ENCODE measurements around the gene CLIC1. TPM values are rescaled to one million over a fixed set of nuclear protein-coding genes. Genes with fewer than 3 reads are reported as not detected.

Gene CLIC1
- total RNA-seq, 4 donors from 2014 or later, result 244 to 443 (median 336) TPM

GRCh38 chr6:31733734-31734133 is 2.6 kb downstream of the CLIC1 start:
- no peak for TF ChIP-seq CTCF (IDR thresholded peaks at IDR 0.05)
- DNase-seq (ENCODE audit: low spot score) (no peak), ATAC-seq (ENCODE audit: low FRiP score) (no peak)

- no peak for ATAC-seq (ENCODE audit: low FRiP score)
- DNase-seq (ENCODE audit: low spot score), result no peak
- TF ChIP-seq CTCF (IDR thresholded peaks at IDR 0.05), result no peak
These were observed 4.3 kb downstream of the CLIC1 start for GRCh38 chr6:31732029-31732428.

GRCh38 chr6:31730631-31731086 is 5.7 kb downstream of the CLIC1 start:
- DNase-seq (ENCODE audit: low spot score) (no peak), ATAC-seq (ENCODE audit: low FRiP score) (no peak)
- no peak for TF ChIP-seq CTCF (IDR thresholded peaks at IDR 0.05)

GRCh38 chr6:31729979-31730630 is 6.2 kb downstream of the CLIC1 start:
- DNase-seq (ENCODE audit: low spot score) (peak; percentile 88), ATAC-seq (ENCODE audit: low FRiP score) (peak; percentile 79)
- no peak for TF ChIP-seq CTCF (IDR thresholded peaks at IDR 0.05)

GRCh38 chr6:31729515-31729978 is 6.8 kb downstream of the CLIC1 start:
- peak; percentile 88 for DNase-seq (ENCODE audit: low spot score)
- TF ChIP-seq CTCF (IDR thresholded peaks at IDR 0.05), result peak in 1 of 3 donors; percentile 11
- ATAC-seq (ENCODE audit: low FRiP score), result peak; percentile 87

GRCh38 chr6:31728767-31729514 is 7.4 kb downstream of the CLIC1 start, which contains the start of gene DDAH2:
Gene DDAH2, minus strand, starts transcription at chr6:31729299. Its CDS starts 138 bp downstream, at chr6:31729161.
- no peak for TF ChIP-seq CTCF (IDR thresholded peaks at IDR 0.05)
- DNase-seq (ENCODE audit: low spot score) (no peak), ATAC-seq (ENCODE audit: low FRiP score) (peak; percentile 8)

Data from omental fat pad (tissue), 4 donors.